ENCODE data around the gene SDR39U1. TPM values are rescaled to one million over a fixed set of nuclear protein-coding genes. Genes with fewer than 3 reads are reported as not detected.
A peak's percentile ranks its signal among the peaks of the same experiment; 100 is the strongest.

SDR39U1 gene
- total RNA-seq, 1 experiment from 2014 or later = 59.0 TPM

GRCh38 chr14:24426150-24426911, 16.2 kb downstream of the SDR39U1 start:
- DNase-seq = no peak
- H3K27ac Mint-ChIP-seq (ENCODE audit: unreplicated experiment) = peak overlapping the region; percentile 50
- H3K27me3 Mint-ChIP-seq (ENCODE audit: unreplicated experiment) = no peaks in the 10 kb centered on the region
- CTCF ChIA-PET = interaction anchor here (2.7 kb wide), 1 partner anchor 61 kb away, joined by 9 read pairs; no protein-coding TSS in a partner anchor
- TF ChIP-seq, protein P1, sequence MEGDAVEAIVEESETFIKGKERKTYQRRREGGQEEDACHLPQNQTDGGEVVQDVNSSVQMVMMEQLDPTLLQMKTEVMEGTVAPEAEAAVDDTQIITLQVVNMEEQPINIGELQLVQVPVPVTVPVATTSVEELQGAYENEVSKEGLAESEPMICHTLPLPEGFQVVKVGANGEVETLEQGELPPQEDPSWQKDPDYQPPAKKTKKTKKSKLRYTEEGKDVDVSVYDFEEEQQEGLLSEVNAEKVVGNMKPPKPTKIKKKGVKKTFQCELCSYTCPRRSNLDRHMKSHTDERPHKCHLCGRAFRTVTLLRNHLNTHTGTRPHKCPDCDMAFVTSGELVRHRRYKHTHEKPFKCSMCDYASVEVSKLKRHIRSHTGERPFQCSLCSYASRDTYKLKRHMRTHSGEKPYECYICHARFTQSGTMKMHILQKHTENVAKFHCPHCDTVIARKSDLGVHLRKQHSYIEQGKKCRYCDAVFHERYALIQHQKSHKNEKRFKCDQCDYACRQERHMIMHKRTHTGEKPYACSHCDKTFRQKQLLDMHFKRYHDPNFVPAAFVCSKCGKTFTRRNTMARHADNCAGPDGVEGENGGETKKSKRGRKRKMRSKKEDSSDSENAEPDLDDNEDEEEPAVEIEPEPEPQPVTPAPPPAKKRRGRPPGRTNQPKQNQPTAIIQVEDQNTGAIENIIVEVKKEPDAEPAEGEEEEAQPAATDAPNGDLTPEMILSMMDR (IDR thresholded peaks at IDR 0.05; ENCODE audit: unreplicated experiment) = no peak
- H3K4me1 Mint-ChIP-seq (ENCODE audit: low read depth, unreplicated experiment) = peaks cover 35% of the 10 kb centered on the region
- H3K9me3 Mint-ChIP-seq (ENCODE audit: low read depth, unreplicated experiment) = no peaks in the 10 kb centered on the region
- H3K36me3 Mint-ChIP-seq (ENCODE audit: insufficient read depth, unreplicated experiment) = peaks cover 23% of the 10 kb centered on the region
- BruUV-seq (replicated peaks) = no TSS peak
- intact Hi-C loops (cut with micrococcal nuclease; ENCODE audit: unreplicated experiment) = no loop called here
- H3K4me3 Mint-ChIP-seq (ENCODE audit: low read depth, unreplicated experiment) = no peak overlapping the region

- intact Hi-C loops (cut with micrococcal nuclease; ENCODE audit: unreplicated experiment) = no loop called here
- no TSS peak for BruUV-seq (replicated peaks)
- H3K36me3 Mint-ChIP-seq (ENCODE audit: insufficient read depth, unreplicated experiment) = peaks cover 16% of the 10 kb centered on the region
- H3K27ac Mint-ChIP-seq (ENCODE audit: unreplicated experiment) = peak overlapping the region; percentile 50
- no peaks in the 10 kb centered on the region for H3K9me3 Mint-ChIP-seq (ENCODE audit: low read depth, unreplicated experiment)
- no peak overlapping the region for H3K4me3 Mint-ChIP-seq (ENCODE audit: low read depth, unreplicated experiment)
- TF ChIP-seq, protein P1 (IDR thresholded peaks at IDR 0.05; ENCODE audit: unreplicated experiment) = no peak
- CTCF ChIA-PET = interaction anchor here (1.1 to 2.7 kb wide), 2 partner anchors 60 to 92 kb away, joined by 5 to 9 read pairs; no protein-coding TSS in a partner anchor
- H3K27me3 Mint-ChIP-seq (ENCODE audit: unreplicated experiment) = no peaks in the 10 kb centered on the region
- no peak for DNase-seq
- H3K4me1 Mint-ChIP-seq (ENCODE audit: low read depth, unreplicated experiment) = peaks cover 32% of the 10 kb centered on the region
Observed at GRCh38 chr14:24425704-24426103, 16.9 kb downstream of the SDR39U1 start.

- Mint-ChIP-seq H3K9me3 (ENCODE audit: low read depth, unreplicated experiment) (no peaks in the 10 kb centered on the region), H3K4me1 (ENCODE audit: low read depth, unreplicated experiment) (peaks cover 35% of the 10 kb centered on the region), H3K36me3 (ENCODE audit: insufficient read depth, unreplicated experiment) (no peaks in the 10 kb centered on the region), H3K27ac (ENCODE audit: unreplicated experiment) (no peak overlapping the region), H3K4me3 (ENCODE audit: low read depth, unreplicated experiment) (no peak overlapping the region), H3K27me3 (ENCODE audit: unreplicated experiment) (no peaks in the 10 kb centered on the region)
- TF ChIP-seq, protein P1 (IDR thresholded peaks at IDR 0.05; ENCODE audit: unreplicated experiment) = no peak
- no peak for DNase-seq
- BruUV-seq (replicated peaks) = no TSS peak
- intact Hi-C loops (cut with micrococcal nuclease; ENCODE audit: unreplicated experiment) = no loop called here
- CTCF ChIA-PET = interaction anchor here (1.3 to 1.8 kb wide), 2 partner anchors 9 to 90 kb away, joined by 3 to 6 read pairs; no protein-coding TSS in a partner anchor
Observed at GRCh38 chr14:24422694-24423601, 19.6 kb downstream of the SDR39U1 start.

DNA sequence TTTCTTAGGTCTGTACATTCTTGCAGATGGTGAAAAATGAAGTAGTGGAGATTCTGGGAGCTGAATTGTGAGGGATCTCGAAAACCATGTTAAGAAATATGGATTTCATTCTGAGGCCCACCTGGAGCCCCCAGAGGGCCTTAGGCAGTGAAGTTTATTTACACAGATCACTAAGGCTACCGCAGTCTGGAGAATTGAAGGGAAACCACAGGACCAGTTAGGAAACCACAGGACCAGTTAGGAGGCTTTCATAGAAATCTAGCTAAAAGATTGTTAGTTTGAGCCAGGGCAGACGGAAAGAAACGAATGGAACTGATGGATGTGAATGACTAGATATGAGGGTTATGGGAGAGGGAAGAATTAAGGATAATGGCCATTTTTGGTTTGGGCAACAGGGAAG, 20.3 kb downstream of the SDR39U1 start:
- intact Hi-C loops (cut with micrococcal nuclease; ENCODE audit: unreplicated experiment) = no loop called here
- CTCF ChIA-PET = interaction anchor here (1.3 to 1.8 kb wide), 2 partner anchors 9 to 89 kb away, joined by 3 to 6 read pairs; no protein-coding TSS in a partner anchor
- TF ChIP-seq, protein P1 (IDR thresholded peaks at IDR 0.05; ENCODE audit: unreplicated experiment) = no peak
- Mint-ChIP-seq H3K27ac (ENCODE audit: unreplicated experiment) (no peak overlapping the region), H3K4me3 (ENCODE audit: low read depth, unreplicated experiment) (no peak overlapping the region), H3K4me1 (ENCODE audit: low read depth, unreplicated experiment) (peaks cover 35% of the 10 kb centered on the region), H3K9me3 (ENCODE audit: low read depth, unreplicated experiment) (no peaks in the 10 kb centered on the region), H3K27me3 (ENCODE audit: unreplicated experiment) (no peaks in the 10 kb centered on the region), H3K36me3 (ENCODE audit: insufficient read depth, unreplicated experiment) (no peaks in the 10 kb centered on the region)
- no peak for DNase-seq
- BruUV-seq (replicated peaks) = no TSS peak
